ENCODE measurements around the gene TCN2.

TCN2 gene

DNA sequence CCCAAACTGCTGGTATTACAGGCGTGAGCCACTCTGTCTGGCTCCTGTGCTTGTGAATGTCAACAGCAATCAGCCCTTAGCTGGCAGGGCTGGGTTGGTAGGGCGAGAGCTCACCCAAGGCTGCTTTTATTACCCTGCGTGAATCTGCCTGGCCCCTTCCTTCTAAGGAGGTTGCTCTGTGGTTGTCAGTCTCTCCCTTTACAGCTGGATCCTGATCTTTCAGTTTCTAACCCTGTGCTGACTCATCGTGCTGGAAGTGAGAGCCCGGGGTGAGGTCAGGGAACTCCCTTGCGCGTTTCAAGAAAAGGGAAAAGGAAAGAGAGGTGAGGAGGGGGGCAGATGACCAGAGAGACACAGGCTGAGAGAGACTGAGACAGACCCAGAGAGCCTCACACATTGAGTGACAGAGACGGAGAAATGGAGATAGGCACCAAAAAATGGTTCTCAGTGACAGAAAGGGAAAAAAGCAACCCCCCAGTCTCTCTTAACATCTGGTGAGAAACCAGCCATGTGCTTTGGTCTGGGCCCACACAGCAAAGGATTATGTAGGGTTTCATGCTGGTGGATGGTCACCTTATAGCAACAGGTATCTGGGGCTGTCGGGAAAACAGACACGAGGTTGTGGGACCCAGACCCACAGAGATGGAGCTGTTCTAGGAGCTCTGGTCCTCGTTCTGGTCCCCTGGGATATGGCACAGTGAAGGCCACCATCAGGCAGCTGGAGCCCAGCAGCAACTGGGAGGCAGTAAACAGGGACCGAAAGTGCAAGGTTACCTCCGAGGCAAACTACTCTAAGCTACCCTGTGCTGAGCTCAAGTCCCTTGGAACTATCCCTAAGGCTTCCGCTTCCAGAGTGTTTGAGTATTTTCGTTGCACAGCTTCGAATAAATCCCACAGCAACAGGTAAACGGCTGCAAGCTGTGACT is 2.5 kb downstream of the TCN2 start:
- Histone ChIP-seq H3K4me2 (ENCODE audit: insufficient read depth, low read length) (no peak overlapping the region), H3K4me1 (ENCODE audit: insufficient read depth, low read length) (no peaks in the 10 kb centered on the region), H3K27me3 (ENCODE audit: insufficient read depth, low read length, poor library complexity) (peaks cover 2% of the 10 kb centered on the region), H3K79me2 (ENCODE audit: insufficient read depth, low read length) (no peaks in the 10 kb centered on the region), H3K36me3 (ENCODE audit: insufficient read depth, low read length) (no peaks in the 10 kb centered on the region), H3K9me3 (ENCODE audit: insufficient read depth, low read length, severe bottlenecking) (no peaks in the 10 kb centered on the region), H3K27ac (ENCODE audit: low read length) (no peak overlapping the region), H3K9ac (ENCODE audit: low read depth, low read length) (no peak overlapping the region), H2AFZ (ENCODE audit: low read depth, low read length) (no peak overlapping the region), H4K20me1 (ENCODE audit: insufficient read depth, low read length) (no peaks in the 10 kb centered on the region), H3K4me3 (ENCODE audit: low read depth in 1 of 2, low read length in 2 of 2) (no peak overlapping the region)
- no peak for TF ChIP-seq EZH2 (IDR thresholded peaks at IDR 0.05; ENCODE audit: borderline replicate concordance, low read depth, low read length, severe bottlenecking)
- TF ChIP-seq, protein P1, sequence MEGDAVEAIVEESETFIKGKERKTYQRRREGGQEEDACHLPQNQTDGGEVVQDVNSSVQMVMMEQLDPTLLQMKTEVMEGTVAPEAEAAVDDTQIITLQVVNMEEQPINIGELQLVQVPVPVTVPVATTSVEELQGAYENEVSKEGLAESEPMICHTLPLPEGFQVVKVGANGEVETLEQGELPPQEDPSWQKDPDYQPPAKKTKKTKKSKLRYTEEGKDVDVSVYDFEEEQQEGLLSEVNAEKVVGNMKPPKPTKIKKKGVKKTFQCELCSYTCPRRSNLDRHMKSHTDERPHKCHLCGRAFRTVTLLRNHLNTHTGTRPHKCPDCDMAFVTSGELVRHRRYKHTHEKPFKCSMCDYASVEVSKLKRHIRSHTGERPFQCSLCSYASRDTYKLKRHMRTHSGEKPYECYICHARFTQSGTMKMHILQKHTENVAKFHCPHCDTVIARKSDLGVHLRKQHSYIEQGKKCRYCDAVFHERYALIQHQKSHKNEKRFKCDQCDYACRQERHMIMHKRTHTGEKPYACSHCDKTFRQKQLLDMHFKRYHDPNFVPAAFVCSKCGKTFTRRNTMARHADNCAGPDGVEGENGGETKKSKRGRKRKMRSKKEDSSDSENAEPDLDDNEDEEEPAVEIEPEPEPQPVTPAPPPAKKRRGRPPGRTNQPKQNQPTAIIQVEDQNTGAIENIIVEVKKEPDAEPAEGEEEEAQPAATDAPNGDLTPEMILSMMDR (IDR thresholded peaks at IDR 0.05; ENCODE audit: borderline replicate concordance, extremely low read depth, low read length, poor library complexity, severe bottlenecking), result no peak
- ATAC-seq (ENCODE audit: insufficient read depth, low read depth), result peak; percentile 84
- DNase-seq, result peak; percentile 24

DNA sequence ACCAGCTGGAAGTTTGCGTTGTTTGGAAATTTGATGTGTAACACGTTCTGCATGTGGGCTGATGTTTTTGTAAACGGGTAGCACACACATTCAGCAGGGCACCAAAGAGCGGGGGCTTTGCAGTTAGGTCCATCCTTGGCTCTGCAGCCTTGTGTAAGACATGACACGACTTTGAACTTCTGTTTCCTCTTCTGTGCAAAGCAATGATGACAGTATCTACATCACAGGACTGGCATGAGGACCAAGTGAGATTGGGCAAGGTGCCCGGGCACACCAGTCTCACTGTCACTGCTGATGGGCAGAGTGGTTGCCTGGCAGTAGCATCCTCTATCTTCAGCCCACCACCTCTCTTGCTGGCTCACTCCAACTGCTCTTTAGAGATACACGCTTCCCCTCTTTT is 3.3 kb downstream of the TCN2 start:
- no peaks in the 10 kb centered on the region for H3K36me3 ChIP-seq (ENCODE audit: insufficient read depth, low read length)
- TF ChIP-seq EZH2 (IDR thresholded peaks at IDR 0.05; ENCODE audit: borderline replicate concordance, low read depth, low read length, severe bottlenecking), result no peak
- TF ChIP-seq, protein P1 (IDR thresholded peaks at IDR 0.05; ENCODE audit: borderline replicate concordance, extremely low read depth, low read length, poor library complexity, severe bottlenecking), result no peak
- no peak for ATAC-seq (ENCODE audit: insufficient read depth, low read depth)
- no peak overlapping the region for H3K9ac ChIP-seq (ENCODE audit: low read depth, low read length)
- DNase-seq, result no peak
- peaks cover 2% of the 10 kb centered on the region for H3K27me3 ChIP-seq (ENCODE audit: insufficient read depth, low read length, poor library complexity)
- H4K20me1 ChIP-seq (ENCODE audit: insufficient read depth, low read length), result no peaks in the 10 kb centered on the region
- H3K4me3 ChIP-seq (ENCODE audit: low read depth in 1 of 2, low read length in 2 of 2), result no peak overlapping the region
- no peaks in the 10 kb centered on the region for H3K4me1 ChIP-seq (ENCODE audit: insufficient read depth, low read length)
- H3K27ac ChIP-seq (ENCODE audit: low read length), result no peak overlapping the region
- H3K9me3 ChIP-seq (ENCODE audit: insufficient read depth, low read length, severe bottlenecking), result no peaks in the 10 kb centered on the region
- H3K4me2 ChIP-seq (ENCODE audit: insufficient read depth, low read length), result no peak overlapping the region
- no peak overlapping the region for H2AFZ ChIP-seq (ENCODE audit: low read depth, low read length)
- H3K79me2 ChIP-seq (ENCODE audit: insufficient read depth, low read length), result no peaks in the 10 kb centered on the region

DNA sequence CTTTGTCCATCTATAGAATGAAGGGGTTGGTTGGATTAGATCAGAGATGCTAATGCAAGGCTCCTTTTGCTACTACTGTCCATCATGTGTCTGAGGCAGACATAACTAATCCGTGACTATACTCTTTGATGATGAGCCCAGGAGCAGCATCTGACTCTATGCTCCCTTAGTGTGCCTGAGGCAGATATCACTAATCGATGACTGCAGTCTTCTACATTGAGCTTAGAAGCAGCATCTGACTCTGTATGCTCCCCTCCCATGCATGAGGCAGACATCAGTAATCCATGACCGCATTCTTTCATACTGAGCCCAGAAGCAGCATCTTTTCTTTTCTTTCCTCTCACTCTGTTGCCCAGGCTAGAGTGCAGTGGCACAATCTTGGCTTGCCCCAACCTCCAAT is 4.2 kb downstream of the TCN2 start:
- H3K27ac ChIP-seq (ENCODE audit: low read length), result no peak overlapping the region
- no peaks in the 10 kb centered on the region for H3K79me2 ChIP-seq (ENCODE audit: insufficient read depth, low read length)
- peaks cover 2% of the 10 kb centered on the region for H3K27me3 ChIP-seq (ENCODE audit: insufficient read depth, low read length, poor library complexity)
- H2AFZ ChIP-seq (ENCODE audit: low read depth, low read length), result no peak overlapping the region
- H3K9me3 ChIP-seq (ENCODE audit: insufficient read depth, low read length, severe bottlenecking), result no peaks in the 10 kb centered on the region
- H3K4me3 ChIP-seq (ENCODE audit: low read depth in 1 of 2, low read length in 2 of 2), result no peak overlapping the region
- DNase-seq (no peak), ATAC-seq (ENCODE audit: insufficient read depth, low read depth) (no peak)
- no peak for TF ChIP-seq EZH2 (IDR thresholded peaks at IDR 0.05; ENCODE audit: borderline replicate concordance, low read depth, low read length, severe bottlenecking)
- TF ChIP-seq, protein P1 (IDR thresholded peaks at IDR 0.05; ENCODE audit: borderline replicate concordance, extremely low read depth, low read length, poor library complexity, severe bottlenecking), result no peak
- no peaks in the 10 kb centered on the region for H4K20me1 ChIP-seq (ENCODE audit: insufficient read depth, low read length)
- no peaks in the 10 kb centered on the region for H3K36me3 ChIP-seq (ENCODE audit: insufficient read depth, low read length)
- H3K4me1 ChIP-seq (ENCODE audit: insufficient read depth, low read length), result no peaks in the 10 kb centered on the region
- H3K9ac ChIP-seq (ENCODE audit: low read depth, low read length), result no peak overlapping the region
- no peak overlapping the region for H3K4me2 ChIP-seq (ENCODE audit: insufficient read depth, low read length)

Data from DND-41 (cell line).